Gastrocnemius medialis (tissue), 4 donors: ENCODE data around the gene DEGS1.

Source experiments
- CTCF ChIP-seq, 5 experiments: fragments of 450-650 bp in 3 of 5; fragments of 200-600 bp in 2 of 5; sonication (generic) in 2 of 5; IDR thresholded peaks in 4 of 5; conservative IDR thresholded peaks in 1 of 5; 1 replicate in 4 of 5; 2 replicates in 1 of 5; pipeline ENCODE4 v1.5.1; 2016 to 2019; ENCODE audit warnings: antibody characterized with exemption in 5 of 5, mild to moderate bottlenecking in 3 of 5, moderate library complexity in 3 of 5
- POLR2A ChIP-seq, 2 donors: fragments of 450-650 bp; IDR thresholded peaks; one replicate each; pipeline ENCODE4 v1.6.1; 2017; ENCODE audit warnings: antibody characterized with exemption in 2 of 2, mild to moderate bottlenecking in 2 of 2, moderate library complexity in 2 of 2

- TF ChIP-seq CTCF (IDR thresholded peaks at IDR 0.05 in 4 of 5, conservative IDR thresholded peaks at IDR 0.05 in 1 of 5) (no peak), POLR2A (IDR thresholded peaks at IDR 0.05) (no peak)
Measured at GRCh38 chr1:224182057-224182865, 779 bp upstream of the DEGS1 start.
